ENCODE results near the gene LPO.

LPO gene

DNA sequence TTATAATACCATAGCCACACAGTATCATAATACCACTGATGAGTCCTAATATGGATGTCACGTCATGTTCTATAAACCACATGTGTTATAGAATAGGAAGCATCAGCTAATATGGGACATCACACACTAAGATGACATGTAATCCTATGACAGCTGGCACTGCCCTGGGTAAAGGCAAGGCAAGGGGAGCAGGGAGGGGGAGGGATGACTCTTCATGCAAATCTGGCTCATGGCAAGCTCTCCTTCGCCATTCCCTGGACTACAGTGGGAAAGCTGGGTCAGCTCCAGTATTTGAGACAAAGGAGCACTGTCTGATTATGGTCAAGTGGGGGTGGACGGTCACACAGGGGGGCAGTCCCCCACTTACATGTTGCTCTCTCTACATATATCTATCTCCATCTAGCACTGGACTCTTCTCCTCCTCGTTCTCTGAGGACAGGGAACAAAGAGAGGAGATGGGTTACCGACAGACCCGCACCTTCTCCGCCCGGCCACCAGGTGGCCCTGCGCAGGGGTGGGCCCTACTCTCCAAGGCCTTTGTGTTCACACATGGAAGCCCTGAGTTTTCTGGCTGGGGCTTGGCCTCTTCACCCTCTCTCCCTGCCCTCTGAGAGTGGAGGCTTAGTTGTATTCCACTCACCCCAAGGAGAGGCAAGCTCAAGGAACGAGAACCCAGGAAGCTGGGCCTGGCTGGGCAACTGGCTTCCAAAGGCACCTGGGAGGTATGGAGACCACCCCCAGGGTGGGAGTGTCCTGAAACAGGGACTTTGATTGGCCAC lies 65.8 kb downstream of the LPO start:
- peaks cover 5% of the 10 kb centered on the region for H3K4me1 ChIP-seq (ENCODE audit: control insufficient read depth, insufficient read depth, low read length)
- H3K36me3 ChIP-seq (ENCODE audit: control insufficient read depth, insufficient read depth, low read length), result peaks cover 5% of the 10 kb centered on the region
- H3K9me3 ChIP-seq (ENCODE audit: control insufficient read depth, insufficient read depth, low read length), result no peaks in the 10 kb centered on the region
- H3K4me3 ChIP-seq (ENCODE audit: low read depth, low read length), result no peak overlapping the region
- H3K9ac ChIP-seq (ENCODE audit: low read depth, low read length), result no peak overlapping the region
- no peaks in the 10 kb centered on the region for H3K27me3 ChIP-seq (ENCODE audit: control insufficient read depth, insufficient read depth, low read length)

DNA sequence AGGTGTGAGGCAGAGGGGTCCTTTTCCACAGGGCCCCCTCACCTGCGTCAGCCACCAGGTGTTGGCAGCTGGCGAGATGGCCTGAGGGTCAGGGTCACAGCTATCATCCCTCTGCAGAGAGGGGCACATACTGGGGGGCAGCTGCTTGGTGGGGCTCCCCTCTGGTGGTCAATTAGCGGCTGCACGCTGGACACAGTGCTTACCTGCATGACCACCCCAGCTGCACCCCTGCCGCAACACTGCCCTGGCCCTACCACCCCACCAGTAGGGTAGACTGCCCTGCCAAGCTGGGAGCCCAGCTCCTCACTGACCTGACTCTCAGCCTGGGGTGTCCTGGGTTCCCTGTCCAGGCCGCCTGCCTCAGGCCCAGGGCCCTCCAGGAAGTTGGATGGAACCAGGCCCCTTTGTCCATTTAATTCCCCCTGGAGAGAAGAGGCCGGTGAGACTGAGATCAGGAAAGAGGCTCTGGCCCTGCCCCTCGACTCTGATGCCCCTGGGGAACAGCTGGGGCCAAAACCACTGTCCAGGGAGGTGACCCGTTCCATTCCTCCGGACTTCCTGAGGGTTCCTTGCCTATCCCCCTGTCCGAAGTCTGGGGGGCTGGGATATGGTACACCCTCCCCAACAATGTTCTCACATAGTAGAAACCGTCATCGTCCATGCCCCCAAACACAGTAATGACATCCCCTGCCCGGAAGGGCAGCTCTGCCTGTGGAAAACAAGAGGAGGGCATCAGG lies 66.5 kb downstream of the LPO start:
- Histone ChIP-seq H3K9ac (ENCODE audit: low read depth, low read length) (no peak overlapping the region), H3K4me1 (ENCODE audit: control insufficient read depth, insufficient read depth, low read length) (peaks cover 5% of the 10 kb centered on the region), H3K27me3 (ENCODE audit: control insufficient read depth, insufficient read depth, low read length) (no peaks in the 10 kb centered on the region), H3K9me3 (ENCODE audit: control insufficient read depth, insufficient read depth, low read length) (no peaks in the 10 kb centered on the region), H3K4me3 (ENCODE audit: low read depth, low read length) (no peak overlapping the region), H3K36me3 (ENCODE audit: control insufficient read depth, insufficient read depth, low read length) (peaks cover 5% of the 10 kb centered on the region)

DNA sequence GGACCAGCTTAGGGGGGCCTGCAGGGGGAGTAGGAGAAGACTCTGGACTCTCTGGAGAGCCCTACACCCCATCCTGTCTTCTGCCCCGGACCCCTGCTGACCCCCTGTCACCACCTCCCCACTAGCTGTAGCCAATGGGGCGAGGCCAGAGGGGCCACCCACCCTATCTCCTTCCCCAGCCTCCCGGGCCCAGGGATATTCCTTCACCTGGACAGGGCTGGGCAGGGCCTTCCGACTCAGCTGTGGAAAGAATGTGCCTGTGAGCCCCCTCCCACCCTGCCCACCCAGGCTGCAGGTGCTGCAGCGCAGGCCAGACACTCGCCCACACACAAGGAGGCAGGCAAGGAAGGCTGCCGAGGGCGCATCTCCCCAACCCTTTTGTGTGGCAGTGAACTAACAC lies 67.2 kb downstream of the LPO start:
- H3K9ac ChIP-seq (ENCODE audit: low read depth, low read length), result no peak overlapping the region
- H3K4me3 ChIP-seq (ENCODE audit: low read depth, low read length), result no peak overlapping the region
- no peaks in the 10 kb centered on the region for H3K9me3 ChIP-seq (ENCODE audit: control insufficient read depth, insufficient read depth, low read length)
- H3K36me3 ChIP-seq (ENCODE audit: control insufficient read depth, insufficient read depth, low read length), result peaks cover 5% of the 10 kb centered on the region
- H3K27me3 ChIP-seq (ENCODE audit: control insufficient read depth, insufficient read depth, low read length), result no peaks in the 10 kb centered on the region
- peaks cover 5% of the 10 kb centered on the region for H3K4me1 ChIP-seq (ENCODE audit: control insufficient read depth, insufficient read depth, low read length)

DNA sequence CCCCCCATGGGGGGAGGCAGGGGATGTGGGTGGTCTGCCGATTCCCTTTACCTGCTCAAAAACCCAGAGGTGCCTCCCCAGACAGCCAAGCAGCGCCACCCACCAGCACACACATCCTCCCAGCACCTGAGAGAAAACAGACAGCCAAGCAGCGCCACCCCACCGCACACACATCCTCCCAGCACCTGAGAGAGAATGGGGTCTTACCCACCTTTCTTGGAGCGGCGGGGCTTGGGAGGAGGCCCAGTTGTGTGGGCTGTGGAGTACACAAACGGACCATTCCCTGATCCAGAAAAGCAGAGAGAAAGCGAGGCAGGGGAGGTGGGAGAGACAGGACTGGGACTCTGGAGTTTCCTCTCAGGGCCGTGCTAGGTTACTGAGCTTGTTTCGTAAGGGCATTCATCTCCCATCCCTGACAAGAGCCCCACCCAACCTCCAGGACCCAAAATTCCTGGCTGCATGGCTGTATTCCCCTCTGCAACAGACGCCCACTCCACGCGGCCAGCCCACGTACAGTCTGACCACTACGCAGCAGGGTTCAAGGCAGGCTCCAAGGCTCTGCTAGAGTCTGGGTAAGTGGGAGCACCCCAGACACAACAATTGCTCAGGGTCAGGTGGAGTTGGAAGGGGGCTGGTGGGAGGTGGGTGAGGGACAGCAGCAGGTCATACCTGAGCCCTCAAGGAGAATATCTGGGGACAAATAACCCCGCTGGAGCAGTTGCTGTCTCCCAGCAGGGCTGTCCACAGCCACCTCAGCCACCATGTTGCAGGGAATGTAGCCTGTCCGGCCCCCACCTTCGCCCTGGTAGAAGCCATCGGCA lies 68.0 kb downstream of the LPO start:
- Histone ChIP-seq H3K9me3 (ENCODE audit: control insufficient read depth, insufficient read depth, low read length) (no peaks in the 10 kb centered on the region), H3K4me3 (ENCODE audit: low read depth, low read length) (no peak overlapping the region), H3K9ac (ENCODE audit: low read depth, low read length) (no peak overlapping the region), H3K4me1 (ENCODE audit: control insufficient read depth, insufficient read depth, low read length) (peaks cover 5% of the 10 kb centered on the region), H3K36me3 (ENCODE audit: control insufficient read depth, insufficient read depth, low read length) (peaks cover 5% of the 10 kb centered on the region), H3K27me3 (ENCODE audit: control insufficient read depth, insufficient read depth, low read length) (no peaks in the 10 kb centered on the region)

DNA sequence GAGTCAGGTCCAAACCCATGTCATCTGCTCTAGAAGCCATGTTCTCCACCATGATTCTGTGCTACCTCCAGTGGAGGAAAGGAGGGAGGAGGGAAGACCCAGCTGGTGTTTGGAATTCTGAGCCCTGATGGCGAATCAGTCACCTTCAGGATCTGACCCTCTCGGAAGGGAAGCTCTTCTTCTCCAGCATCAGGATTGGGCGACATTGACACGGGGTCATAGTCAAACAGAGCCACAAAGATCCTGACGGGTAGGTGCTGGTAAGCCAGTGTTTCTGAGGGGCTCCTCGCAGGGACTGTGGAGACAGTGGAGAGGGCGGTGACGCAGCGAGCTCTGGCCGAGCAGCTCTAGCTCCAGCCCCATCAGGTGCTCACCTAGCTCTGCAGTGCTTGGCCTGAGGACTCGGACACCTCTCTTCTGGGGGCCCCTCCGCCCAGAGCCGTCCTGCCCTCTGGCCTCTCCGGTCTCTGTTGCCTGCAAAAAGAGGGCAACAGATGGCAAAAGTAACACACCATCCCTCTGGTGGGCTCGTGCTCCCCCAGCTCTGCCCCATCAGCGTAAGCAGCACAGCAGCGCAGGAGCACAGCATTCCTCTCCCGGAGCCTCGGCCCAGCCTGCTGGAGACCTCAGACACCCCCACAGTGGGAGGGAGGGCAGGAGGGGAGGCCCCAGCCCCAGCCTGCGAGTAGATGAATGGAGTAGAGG lies 69.2 kb downstream of the LPO start:
- H3K27me3 ChIP-seq (ENCODE audit: control insufficient read depth, insufficient read depth, low read length), result no peaks in the 10 kb centered on the region
- no peaks in the 10 kb centered on the region for H3K9me3 ChIP-seq (ENCODE audit: control insufficient read depth, insufficient read depth, low read length)
- peaks cover 5% of the 10 kb centered on the region for H3K4me1 ChIP-seq (ENCODE audit: control insufficient read depth, insufficient read depth, low read length)
- no peak overlapping the region for H3K4me3 ChIP-seq (ENCODE audit: low read depth, low read length)
- H3K36me3 ChIP-seq (ENCODE audit: control insufficient read depth, insufficient read depth, low read length), result peaks cover 5% of the 10 kb centered on the region
- H3K9ac ChIP-seq (ENCODE audit: low read depth, low read length), result no peak overlapping the region

DNA sequence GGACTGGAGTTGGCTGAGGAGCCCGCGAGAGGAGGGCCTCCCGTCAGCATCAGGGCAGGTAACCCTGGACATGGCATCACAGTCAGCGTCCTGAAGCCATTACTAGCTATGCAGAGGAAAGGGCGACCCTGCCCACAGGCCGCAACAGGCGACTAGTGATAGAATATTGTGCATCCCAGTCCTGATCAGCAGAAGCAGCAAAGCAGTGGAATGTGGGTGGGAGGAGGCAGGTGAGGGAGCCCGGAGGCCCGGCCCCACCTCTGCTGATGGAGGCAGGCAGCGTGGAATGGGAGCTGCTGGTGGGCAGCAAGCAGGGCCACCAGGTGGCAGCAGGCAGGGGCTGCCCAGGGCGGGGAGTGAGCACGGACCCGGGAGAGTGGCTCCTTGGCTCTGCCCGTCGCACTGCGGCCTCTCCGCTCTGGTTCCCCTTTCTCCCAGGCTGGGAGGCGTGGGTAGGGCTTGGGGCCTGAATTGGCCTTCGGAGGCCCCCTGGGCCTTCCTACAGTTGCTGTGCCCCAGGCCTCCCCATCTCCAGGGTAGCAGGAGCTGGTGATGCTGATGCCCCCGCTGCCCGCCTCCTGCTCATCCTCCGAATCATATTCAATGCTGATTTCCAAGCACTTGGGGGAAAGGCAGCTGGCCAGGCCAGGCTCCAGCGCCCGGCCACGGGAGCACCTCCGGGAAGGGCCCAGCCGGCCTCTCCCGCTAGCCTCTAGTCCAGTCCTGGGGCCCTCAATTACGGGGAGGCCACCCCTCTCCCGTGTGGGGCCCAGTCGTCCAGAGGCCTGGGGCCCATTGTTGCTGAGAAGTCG lies 70.0 kb downstream of the LPO start:
- H3K27me3 ChIP-seq (ENCODE audit: control insufficient read depth, insufficient read depth, low read length), result no peaks in the 10 kb centered on the region
- peaks cover 5% of the 10 kb centered on the region for H3K36me3 ChIP-seq (ENCODE audit: control insufficient read depth, insufficient read depth, low read length)
- no peaks in the 10 kb centered on the region for H3K9me3 ChIP-seq (ENCODE audit: control insufficient read depth, insufficient read depth, low read length)
- no peak overlapping the region for H3K9ac ChIP-seq (ENCODE audit: low read depth, low read length)
- H3K4me1 ChIP-seq (ENCODE audit: control insufficient read depth, insufficient read depth, low read length), result peaks cover 5% of the 10 kb centered on the region
- H3K4me3 ChIP-seq (ENCODE audit: low read depth, low read length), result no peak overlapping the region

DNA sequence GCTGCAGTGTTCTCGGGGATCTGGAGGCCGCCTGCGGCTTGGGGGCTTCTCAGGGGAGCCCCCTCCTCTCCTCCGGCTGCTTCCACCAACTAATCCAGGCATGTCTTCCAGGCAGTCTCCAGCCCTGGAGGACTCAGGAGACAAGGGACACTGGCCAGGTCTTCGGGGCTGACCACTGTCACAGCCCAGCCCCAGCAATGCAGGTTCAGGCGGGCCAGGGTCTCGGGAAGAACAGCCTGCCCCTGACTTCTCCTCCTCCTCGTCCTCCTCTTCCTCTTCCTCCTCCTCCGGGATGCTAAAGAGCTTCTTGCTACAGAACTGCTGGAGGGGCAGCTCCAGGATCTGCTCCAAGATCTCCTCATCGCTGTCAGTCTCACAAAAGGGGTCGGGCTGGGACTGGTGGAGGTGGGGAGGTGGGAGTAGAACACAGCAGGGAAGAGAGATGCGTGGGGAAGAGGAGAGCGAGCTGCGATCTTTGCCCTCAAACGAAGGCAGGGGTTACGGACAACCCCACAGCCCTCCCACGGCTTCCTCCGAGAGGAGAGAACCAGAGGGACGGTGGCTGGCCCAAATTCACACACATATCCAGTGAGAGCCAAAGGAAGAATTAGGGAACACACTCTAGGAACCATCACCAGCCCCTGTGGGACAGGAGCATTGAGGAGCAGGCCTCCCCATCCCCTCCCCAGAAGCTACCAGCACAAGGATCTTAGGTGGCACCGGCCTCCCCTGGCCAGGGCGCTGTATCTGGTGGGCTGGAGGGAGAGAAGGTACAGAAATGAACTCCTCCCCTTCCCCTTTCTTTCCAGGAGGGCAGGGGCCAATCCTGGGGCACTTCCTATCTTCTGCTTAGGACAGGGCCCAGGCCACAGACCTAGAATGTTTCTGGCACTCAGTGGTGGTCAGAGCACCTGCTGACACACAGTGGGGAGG lies 70.9 kb downstream of the LPO start:
- Histone ChIP-seq H3K36me3 (ENCODE audit: control insufficient read depth, insufficient read depth, low read length) (peaks cover 5% of the 10 kb centered on the region), H3K27me3 (ENCODE audit: control insufficient read depth, insufficient read depth, low read length) (no peaks in the 10 kb centered on the region), H3K9ac (ENCODE audit: low read depth, low read length) (no peak overlapping the region), H3K4me3 (ENCODE audit: low read depth, low read length) (no peak overlapping the region), H3K4me1 (ENCODE audit: control insufficient read depth, insufficient read depth, low read length) (no peaks in the 10 kb centered on the region), H3K9me3 (ENCODE audit: control insufficient read depth, insufficient read depth, low read length) (no peaks in the 10 kb centered on the region)

DNA sequence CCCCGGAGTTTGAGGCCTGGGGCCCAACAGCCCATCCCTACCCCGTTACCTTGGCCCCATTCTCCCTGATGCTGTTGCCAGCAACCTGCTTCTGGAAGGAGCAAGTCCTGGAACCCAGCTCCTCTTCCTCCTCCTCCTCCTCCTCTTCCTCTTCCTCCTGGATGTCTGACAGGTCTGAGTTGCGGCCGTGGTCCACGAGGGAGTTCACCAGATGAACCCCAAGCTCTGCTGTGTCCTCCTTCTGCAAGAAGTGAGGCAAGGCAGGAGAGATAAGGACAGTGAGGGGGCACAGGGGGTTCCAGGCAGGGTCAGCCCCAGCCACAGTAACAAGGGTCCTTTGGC lies 71.5 kb downstream of the LPO start:
- Histone ChIP-seq H3K36me3 (ENCODE audit: control insufficient read depth, insufficient read depth, low read length) (peaks cover 2% of the 10 kb centered on the region), H3K4me3 (ENCODE audit: low read depth, low read length) (no peak overlapping the region), H3K9me3 (ENCODE audit: control insufficient read depth, insufficient read depth, low read length) (no peaks in the 10 kb centered on the region), H3K4me1 (ENCODE audit: control insufficient read depth, insufficient read depth, low read length) (no peaks in the 10 kb centered on the region), H3K27me3 (ENCODE audit: control insufficient read depth, insufficient read depth, low read length) (no peaks in the 10 kb centered on the region), H3K9ac (ENCODE audit: low read depth, low read length) (no peak overlapping the region)

DNA sequence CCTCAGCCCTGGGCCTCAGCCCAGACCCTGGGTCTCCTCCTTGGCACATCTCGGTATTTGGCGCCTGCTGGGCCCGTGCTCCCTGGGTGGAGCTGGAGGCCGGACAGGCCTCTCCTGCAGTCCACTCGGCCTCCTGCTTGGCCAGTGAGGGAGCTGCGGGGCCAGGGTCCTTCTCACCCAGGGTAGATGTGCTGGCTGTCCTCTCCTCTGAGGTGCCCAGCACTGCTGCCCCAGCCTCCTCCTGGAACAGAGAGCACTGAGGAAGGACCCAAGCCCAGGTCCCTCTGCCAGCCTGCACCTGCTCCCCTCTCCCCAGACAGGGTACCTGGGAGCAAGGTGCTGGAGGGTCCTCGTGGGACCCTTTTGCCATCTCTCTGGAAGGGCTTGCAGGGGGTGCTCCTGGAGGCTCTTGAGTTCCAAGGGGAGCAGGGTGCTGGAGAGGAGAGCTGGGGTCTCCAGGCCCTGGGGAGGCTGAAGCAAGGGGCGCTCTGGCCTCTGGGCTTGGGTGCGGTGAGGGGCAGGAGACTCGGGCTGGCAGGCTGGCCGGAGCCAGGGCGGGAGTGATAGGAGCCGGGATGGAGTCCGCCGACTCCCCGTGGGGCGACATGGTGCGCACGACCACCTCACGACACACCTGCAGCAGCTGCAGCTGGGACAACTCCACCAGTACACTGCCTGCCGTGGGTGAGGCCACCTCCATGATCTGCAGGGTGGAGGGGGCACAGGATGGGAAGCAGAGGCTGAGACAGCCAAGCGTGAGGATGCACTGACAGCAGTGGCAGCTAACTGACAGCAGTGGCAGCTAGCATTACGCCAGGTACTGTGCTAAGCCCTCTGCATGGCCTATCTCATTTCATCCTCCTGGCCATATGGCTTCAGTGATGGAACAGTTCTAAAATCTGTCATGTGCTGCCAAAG lies 72.4 kb downstream of the LPO start:
- Histone ChIP-seq H3K4me1 (ENCODE audit: control insufficient read depth, insufficient read depth, low read length) (no peaks in the 10 kb centered on the region), H3K9me3 (ENCODE audit: control insufficient read depth, insufficient read depth, low read length) (no peaks in the 10 kb centered on the region), H3K36me3 (ENCODE audit: control insufficient read depth, insufficient read depth, low read length) (peaks cover 2% of the 10 kb centered on the region), H3K27me3 (ENCODE audit: control insufficient read depth, insufficient read depth, low read length) (no peaks in the 10 kb centered on the region), H3K9ac (ENCODE audit: low read depth, low read length) (no peak overlapping the region), H3K4me3 (ENCODE audit: low read depth, low read length) (no peak overlapping the region)

Data from iPS-15b (cell line).